Endodermal cell (in vitro differentiated cells): ENCODE data around the gene IGSF5. TPM values are rescaled to one million over a fixed set of nuclear protein-coding genes. Genes with fewer than 3 reads are reported as not detected.

Experiments
- DNase-seq: peaks from one replicate; pipeline ENCODE4 v3.0.0-alpha.2; 2017
- H3K27ac ChIP-seq: 2 replicates; pipeline ENCODE4 v1.5.1; 2013; ENCODE audit warnings: mild to moderate bottlenecking, low read depth, low read length, moderate library complexity
- H3K27me3 ChIP-seq: 2 replicates; pipeline ENCODE4 v1.6.1; 2013; ENCODE audit warnings: mild to moderate bottlenecking, low read length, moderate library complexity; ENCODE audit not compliant: insufficient read depth, control insufficient read depth, poor library complexity, severe bottlenecking
- H3K36me3 ChIP-seq: 2 replicates; pipeline ENCODE4 v1.7.0; 2013; ENCODE audit warnings: mild to moderate bottlenecking, low read length, moderate library complexity; ENCODE audit not compliant: control insufficient read depth, insufficient read depth
- H3K4me1 ChIP-seq: one replicate; pipeline ENCODE4 v1.7.0; 2013; ENCODE audit warnings: low read length; ENCODE audit not compliant: control insufficient read depth, insufficient read depth
- H3K4me3 ChIP-seq: 2 replicates; pipeline ENCODE4 v1.5.1; 2013; ENCODE audit warnings: mild to moderate bottlenecking, low read length, moderate library complexity
- H3K9ac ChIP-seq: 2 replicates; pipeline ENCODE4 v1.6.1; 2013; ENCODE audit warnings: mild to moderate bottlenecking, low read length, moderate library complexity; ENCODE audit not compliant: poor library complexity, severe bottlenecking; ENCODE audit errors: extremely low read depth
- H3K9me3 ChIP-seq: 2 replicates; pipeline ENCODE4 v1.6.1; 2013; ENCODE audit warnings: mild to moderate bottlenecking, low read length, moderate library complexity; ENCODE audit not compliant: control insufficient read depth
- H3K27ac Mint-ChIP-seq: 2 replicates; pipeline ENCODE4 v1.8.0; 2020; ENCODE audit warnings: mixed read lengths
- H3K27me3 Mint-ChIP-seq: 2 replicates; pipeline ENCODE4 v1.8.0; 2021; ENCODE audit warnings: mild to moderate bottlenecking, mixed read lengths; ENCODE audit not compliant: insufficient read depth
- H3K36me3 Mint-ChIP-seq: 2 replicates; pipeline ENCODE4 v1.8.0; 2020; ENCODE audit warnings: low read depth, mixed read lengths
- H3K4me1 Mint-ChIP-seq: 2 replicates; pipeline ENCODE4 v1.8.0; 2020; ENCODE audit warnings: mixed read lengths
- H3K4me3 Mint-ChIP-seq: 2 replicates; pipeline ENCODE4 v1.8.0; 2020; ENCODE audit warnings: mild to moderate bottlenecking, moderate library complexity, mixed read lengths
- H3K9me3 Mint-ChIP-seq: 2 replicates; pipeline ENCODE4 v1.8.0; 2020; ENCODE audit warnings: mild to moderate bottlenecking, mixed read lengths
- WGBS, 2 experiments: methylation state at CpG; one replicate each; pipeline versions ENCODE4 v1.1.5 to v1.1.7; 2013; ENCODE audit warnings: missing lambda C conversion rate in 2 of 2, mixed read lengths in 1 of 2; ENCODE audit not compliant: insufficient coverage in 1 of 2, insufficient read length in 1 of 2; 5-methylcytosine and 5-hydroxymethylcytosine counted together
- total RNA-seq, 2 donors: library from RNA; stranded (reverse); fragmentation: NEBNext Ultra II Directional in 1 of 2; extraction: Animal tissue kit (Norgen Biotek cat#: 25700) in 1 of 2; gene quantifications; 2 replicates in 1 of 2; 3 replicates in 1 of 2; pipeline ENCODE4 v1.2.1, GENCODE V29; 2021
- TF ChIP-seq, protein P1 (sequence below): fragments of 200-600 bp; sonication (generic); conservative IDR thresholded peaks from 2 replicates; pipeline ENCODE4 v1.5.0; 2021; ENCODE audit warnings: antibody characterized with exemption, mild to moderate bottlenecking

IGSF5 gene
- total RNA-seq, 2 donors from 2014 or later = 0.77 to 0.81 TPM

DNA sequence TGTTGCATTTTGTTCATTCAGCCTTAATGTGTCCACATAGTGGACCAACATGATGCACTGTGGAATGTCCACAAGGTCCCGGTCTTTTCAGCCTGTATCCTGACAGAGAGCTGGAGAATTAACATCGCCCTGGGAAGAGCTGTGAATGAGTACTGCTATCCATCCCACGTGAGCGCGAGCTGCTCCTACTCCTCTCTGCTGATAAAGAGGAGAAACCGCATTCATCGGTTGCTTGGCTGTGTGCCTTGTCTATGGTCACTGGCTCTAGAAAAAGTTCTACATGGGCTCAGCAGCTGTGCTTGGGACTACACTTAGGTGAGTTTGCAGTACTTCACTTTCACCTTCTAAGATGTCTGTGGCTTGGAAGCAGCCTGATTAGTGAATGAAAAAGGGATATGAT lies 31.1 kb upstream of the IGSF5 start:
- Mint-ChIP-seq H3K9me3 (no peaks in the 10 kb centered on the region), H3K4me1 (peaks cover 3% of the 10 kb centered on the region), H3K4me3 (no peak overlapping the region), H3K27ac (no peak overlapping the region), H3K27me3 (peaks cover 1% of the 10 kb centered on the region), H3K36me3 (no peaks in the 10 kb centered on the region)
- no peak for DNase-seq
- 92 to 95% methylated on average over 7 of the region's 7 CpGs for WGBS, 2 experiments
- Histone ChIP-seq H3K4me1 (no peaks in the 10 kb centered on the region), H3K27ac (no peak overlapping the region), H3K9me3 (no peaks in the 10 kb centered on the region), H3K27me3 (no peaks in the 10 kb centered on the region), H3K9ac (no peak overlapping the region), H3K4me3 (no peak overlapping the region), H3K36me3 (no peaks in the 10 kb centered on the region)
- TF ChIP-seq, protein P1, sequence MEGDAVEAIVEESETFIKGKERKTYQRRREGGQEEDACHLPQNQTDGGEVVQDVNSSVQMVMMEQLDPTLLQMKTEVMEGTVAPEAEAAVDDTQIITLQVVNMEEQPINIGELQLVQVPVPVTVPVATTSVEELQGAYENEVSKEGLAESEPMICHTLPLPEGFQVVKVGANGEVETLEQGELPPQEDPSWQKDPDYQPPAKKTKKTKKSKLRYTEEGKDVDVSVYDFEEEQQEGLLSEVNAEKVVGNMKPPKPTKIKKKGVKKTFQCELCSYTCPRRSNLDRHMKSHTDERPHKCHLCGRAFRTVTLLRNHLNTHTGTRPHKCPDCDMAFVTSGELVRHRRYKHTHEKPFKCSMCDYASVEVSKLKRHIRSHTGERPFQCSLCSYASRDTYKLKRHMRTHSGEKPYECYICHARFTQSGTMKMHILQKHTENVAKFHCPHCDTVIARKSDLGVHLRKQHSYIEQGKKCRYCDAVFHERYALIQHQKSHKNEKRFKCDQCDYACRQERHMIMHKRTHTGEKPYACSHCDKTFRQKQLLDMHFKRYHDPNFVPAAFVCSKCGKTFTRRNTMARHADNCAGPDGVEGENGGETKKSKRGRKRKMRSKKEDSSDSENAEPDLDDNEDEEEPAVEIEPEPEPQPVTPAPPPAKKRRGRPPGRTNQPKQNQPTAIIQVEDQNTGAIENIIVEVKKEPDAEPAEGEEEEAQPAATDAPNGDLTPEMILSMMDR = no peak

DNA sequence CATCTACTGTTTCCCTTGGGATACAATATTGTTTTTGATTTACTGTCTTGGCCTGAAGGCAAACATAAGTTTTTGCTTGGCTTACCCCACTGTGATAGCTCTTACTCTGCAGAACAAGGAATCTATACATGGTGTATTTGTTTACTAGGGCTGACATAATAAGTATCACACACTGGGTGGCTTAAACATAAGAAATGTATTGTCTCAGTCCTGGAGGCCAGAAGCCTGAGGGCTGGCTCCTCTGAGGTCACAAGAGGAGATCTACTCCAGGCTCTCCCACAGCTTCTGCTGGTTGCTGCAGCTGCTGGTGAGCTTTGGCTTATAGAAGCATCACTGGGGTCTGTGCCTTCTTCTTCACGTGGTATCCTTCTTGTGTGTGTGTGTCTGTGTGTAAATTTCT lies 30.7 kb upstream of the IGSF5 start:
- no peak overlapping the region for H3K9ac ChIP-seq
- TF ChIP-seq, protein P1 = no peak
- no peak overlapping the region for H3K27ac Mint-ChIP-seq
- no peaks in the 10 kb centered on the region for H3K27me3 ChIP-seq
- no peak overlapping the region for H3K4me3 Mint-ChIP-seq
- peaks cover 1% of the 10 kb centered on the region for H3K27me3 Mint-ChIP-seq
- no peak for DNase-seq
- peaks cover under 1% of the 10 kb centered on the region for H3K4me1 Mint-ChIP-seq
- H3K4me3 ChIP-seq = no peak overlapping the region
- no peak overlapping the region for H3K27ac ChIP-seq
- no peaks in the 10 kb centered on the region for H3K4me1 ChIP-seq
- 75% methylated on average over 1 of the region's 1 CpG; no CpG with 5 or more reads in 1 of the 2 experiments for whole genome bisulfite sequencing, 2 experiments
- no peaks in the 10 kb centered on the region for H3K9me3 Mint-ChIP-seq
- H3K36me3 ChIP-seq = no peaks in the 10 kb centered on the region
- H3K36me3 Mint-ChIP-seq = no peaks in the 10 kb centered on the region
- H3K9me3 ChIP-seq = no peaks in the 10 kb centered on the region

DNA sequence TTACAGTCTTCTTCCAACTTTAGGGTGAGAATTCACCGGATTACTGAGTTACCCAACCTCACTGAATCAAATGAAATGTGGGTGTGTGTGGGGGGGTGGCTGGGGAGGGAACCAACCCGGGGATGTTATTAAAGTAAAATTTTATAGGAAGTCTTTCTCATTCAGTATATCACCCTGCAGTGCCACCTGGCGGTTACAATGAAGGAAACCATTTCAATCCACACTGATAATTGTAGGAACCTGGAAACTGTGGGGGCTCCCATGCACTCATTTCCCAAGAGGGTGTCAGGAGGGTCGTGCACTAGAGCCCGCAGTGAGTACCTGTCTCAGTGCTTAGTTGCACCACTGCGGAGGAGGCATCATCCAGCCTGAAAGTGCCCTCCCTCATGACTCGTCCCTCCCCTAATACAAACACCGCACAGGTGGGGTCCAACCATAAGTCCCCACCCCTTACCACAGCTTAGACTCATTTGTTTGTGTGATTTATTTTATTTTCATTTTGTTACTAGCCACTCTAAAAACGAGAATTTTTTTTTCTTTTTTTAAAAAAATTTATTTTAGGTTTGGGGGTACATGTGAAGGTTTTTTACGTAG lies 29.1 kb upstream of the IGSF5 start:
- H3K27me3 Mint-ChIP-seq = peaks cover 1% of the 10 kb centered on the region
- no peak overlapping the region for H3K4me3 Mint-ChIP-seq
- H3K4me1 ChIP-seq = no peaks in the 10 kb centered on the region
- no peak overlapping the region for H3K27ac ChIP-seq
- TF ChIP-seq, protein P1 = peak; percentile 88
- no peaks in the 10 kb centered on the region for H3K9me3 Mint-ChIP-seq
- WGBS, 2 experiments = 47% methylated on average over 9 of the region's 10 CpGs; no CpG with 5 or more reads in 1 of the 2 experiments
- H3K9ac ChIP-seq = no peak overlapping the region
- H3K4me3 ChIP-seq = no peak overlapping the region
- no peaks in the 10 kb centered on the region for H3K9me3 ChIP-seq
- H3K27ac Mint-ChIP-seq = no peak overlapping the region
- no peaks in the 10 kb centered on the region for H3K27me3 ChIP-seq
- H3K4me1 Mint-ChIP-seq = no peaks in the 10 kb centered on the region
- peak; percentile 76 for DNase-seq
- H3K36me3 Mint-ChIP-seq = no peaks in the 10 kb centered on the region
- H3K36me3 ChIP-seq = no peaks in the 10 kb centered on the region
